T-helper 17 cell (primary cell): ENCODE data around the gene CALCR. TPM values are rescaled to one million over a fixed set of nuclear protein-coding genes. Genes with fewer than 3 reads are reported as not detected.

Experiments used
- ATAC-seq: fragments of 150-1000 bp; cut with Tn5 transposase; 2 replicates; pipeline ENCODE4 v1.10.0; 2021; ENCODE audit warnings: mild to moderate bottlenecking, moderate library complexity
- DNase-seq, 3 donors: peaks; one replicate each; pipeline versions ENCODE4 v3.0.0 to v3.0.0-alpha.2; 2020 to 2021
- H3K9me3 ChIP-seq: one replicate; pipeline ENCODE4 v1.7.0; 2013; ENCODE audit warnings: low read length, mild to moderate bottlenecking; ENCODE audit not compliant: control insufficient read depth, poor library complexity, severe bottlenecking
- H3K27ac Mint-ChIP-seq: one replicate; pipeline ENCODE4 v1.8.0; 2022; ENCODE audit warnings: mild to moderate bottlenecking, moderate library complexity, mixed read lengths
- H3K27me3 Mint-ChIP-seq: one replicate; pipeline ENCODE4 v1.8.0; 2022; ENCODE audit warnings: mixed read lengths
- H3K36me3 Mint-ChIP-seq: one replicate; pipeline ENCODE4 v1.8.0; 2022; ENCODE audit warnings: low read depth, mixed read lengths
- H3K4me1 Mint-ChIP-seq: one replicate; pipeline ENCODE4 v1.8.0; 2022; ENCODE audit warnings: mild to moderate bottlenecking, mixed read lengths
- H3K4me3 Mint-ChIP-seq: one replicate; pipeline ENCODE4 v1.8.0; 2022; ENCODE audit warnings: mild to moderate bottlenecking, moderate library complexity, mixed read lengths
- total RNA-seq, 4 donors: library from RNA in 2 of 4; stranded (reverse) in 2 of 4; gene quantifications; one replicate each; pipeline ENCODE4 v1.2.3 and lab custom pipeline; 2022 to 2026

Gene CALCR
- total RNA-seq, 2 donors from 2014 or later, result not detected

DNA sequence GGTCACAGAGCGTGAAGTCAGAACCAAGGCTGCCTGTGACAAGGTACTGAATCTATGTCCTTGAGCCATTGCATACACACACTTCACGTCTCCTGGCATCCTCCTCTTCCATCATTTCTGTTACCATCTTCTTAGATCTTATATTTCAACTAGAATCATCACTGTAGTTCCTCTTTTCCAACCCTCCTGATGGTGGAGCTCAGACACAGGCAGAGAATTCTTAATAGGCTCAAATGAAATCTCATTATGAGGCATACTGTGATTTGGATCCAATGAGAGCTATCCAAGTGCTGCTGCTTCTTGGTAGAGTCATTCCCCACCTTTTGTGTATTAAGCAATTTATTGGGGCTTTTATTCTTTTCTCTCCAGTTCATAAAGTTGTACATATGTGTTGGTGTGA is 113.2 kb downstream of the CALCR start:
- Mint-ChIP-seq H3K27ac (no peak overlapping the region), H3K4me3 (no peak overlapping the region), H3K4me1 (no peaks in the 10 kb centered on the region), H3K36me3 (no peaks in the 10 kb centered on the region), H3K27me3 (peaks cover 8% of the 10 kb centered on the region)
- no peaks in the 10 kb centered on the region for H3K9me3 ChIP-seq
- DNase-seq (no peak), ATAC-seq (no peak)

- no peak for DNase-seq
- no peak overlapping the region for H3K4me3 Mint-ChIP-seq
- no peak overlapping the region for H3K27ac Mint-ChIP-seq
- no peak for ATAC-seq
- H3K27me3 Mint-ChIP-seq, result peaks cover 53% of the 10 kb centered on the region
- H3K4me1 Mint-ChIP-seq, result no peaks in the 10 kb centered on the region
- H3K36me3 Mint-ChIP-seq, result no peaks in the 10 kb centered on the region
- H3K9me3 ChIP-seq, result no peaks in the 10 kb centered on the region
These were observed 121.3 kb downstream of the CALCR start for GRCh38 chr7:93453262-93453661.

GRCh38 chr7:93448176-93448575 is 126.3 kb downstream of the CALCR start:
- no peaks in the 10 kb centered on the region for H3K36me3 Mint-ChIP-seq
- ATAC-seq (no peak), DNase-seq (no peak)
- H3K4me1 Mint-ChIP-seq, result no peaks in the 10 kb centered on the region
- H3K9me3 ChIP-seq, result no peaks in the 10 kb centered on the region
- no peak overlapping the region for H3K4me3 Mint-ChIP-seq
- H3K27ac Mint-ChIP-seq, result no peak overlapping the region
- H3K27me3 Mint-ChIP-seq, result peaks cover 50% of the 10 kb centered on the region

DNA sequence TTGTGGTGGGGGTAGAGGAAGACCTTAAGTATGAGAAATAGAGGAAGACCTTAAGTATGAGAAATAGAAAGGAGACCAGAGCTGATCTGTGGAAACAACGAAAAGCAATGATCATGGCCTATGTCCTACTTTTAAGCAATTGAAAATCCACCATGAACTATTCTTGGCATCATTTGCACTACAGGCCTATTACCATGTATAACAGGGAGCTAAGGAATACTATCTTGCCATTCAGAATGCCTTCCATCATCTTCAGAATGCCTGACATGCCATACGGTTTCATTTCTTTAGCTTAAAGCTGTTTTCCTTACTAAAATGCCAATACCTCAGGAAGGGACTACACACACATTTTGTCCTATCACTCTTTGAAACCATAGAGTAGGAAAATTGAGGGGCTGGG is 127.0 kb downstream of the CALCR start:
- H3K9me3 ChIP-seq, result no peaks in the 10 kb centered on the region
- H3K4me3 Mint-ChIP-seq, result no peak overlapping the region
- DNase-seq, result no peak
- H3K4me1 Mint-ChIP-seq, result no peaks in the 10 kb centered on the region
- ATAC-seq, result no peak
- no peaks in the 10 kb centered on the region for H3K36me3 Mint-ChIP-seq
- H3K27ac Mint-ChIP-seq, result no peak overlapping the region
- peaks cover 47% of the 10 kb centered on the region for H3K27me3 Mint-ChIP-seq

- ATAC-seq, result peak; percentile 54
- peak in 2 of 3 donors; percentile 11 to 24 for DNase-seq
- H3K4me3 Mint-ChIP-seq, result peak overlapping the region; percentile 25
- no peaks in the 10 kb centered on the region for H3K9me3 ChIP-seq
- H3K4me1 Mint-ChIP-seq, result no peaks in the 10 kb centered on the region
- H3K27ac Mint-ChIP-seq, result no peak overlapping the region
- H3K36me3 Mint-ChIP-seq, result no peaks in the 10 kb centered on the region
- H3K27me3 Mint-ChIP-seq, result peaks cover 41% of the 10 kb centered on the region
These were observed 131.9 kb downstream of the CALCR start for GRCh38 chr7:93442478-93443224.

DNA sequence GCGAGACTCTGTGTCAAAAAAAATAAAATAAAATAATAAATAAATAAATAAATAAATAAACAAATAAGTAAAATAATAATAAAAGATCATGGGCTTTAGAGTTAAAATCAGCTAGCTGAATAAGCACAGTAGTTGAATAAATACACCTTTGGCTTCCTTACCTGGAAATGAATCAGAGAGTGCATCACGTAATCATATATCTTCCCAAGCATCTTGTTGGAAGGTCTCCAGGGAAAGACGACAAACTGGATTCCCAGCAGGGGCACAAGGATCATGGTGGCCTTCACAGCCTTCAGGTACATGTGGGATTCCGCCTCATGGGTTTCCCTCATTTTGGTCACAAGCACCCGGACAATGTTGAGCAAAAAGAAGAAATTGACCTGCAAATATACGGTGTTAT is 138.7 kb downstream of the CALCR start:
- Mint-ChIP-seq H3K36me3 (no peaks in the 10 kb centered on the region), H3K27ac (no peak overlapping the region), H3K27me3 (peaks cover 11% of the 10 kb centered on the region), H3K4me1 (peaks cover 5% of the 10 kb centered on the region), H3K4me3 (no peak overlapping the region)
- DNase-seq, result no peak
- ATAC-seq, result no peak
- H3K9me3 ChIP-seq, result no peaks in the 10 kb centered on the region

DNA sequence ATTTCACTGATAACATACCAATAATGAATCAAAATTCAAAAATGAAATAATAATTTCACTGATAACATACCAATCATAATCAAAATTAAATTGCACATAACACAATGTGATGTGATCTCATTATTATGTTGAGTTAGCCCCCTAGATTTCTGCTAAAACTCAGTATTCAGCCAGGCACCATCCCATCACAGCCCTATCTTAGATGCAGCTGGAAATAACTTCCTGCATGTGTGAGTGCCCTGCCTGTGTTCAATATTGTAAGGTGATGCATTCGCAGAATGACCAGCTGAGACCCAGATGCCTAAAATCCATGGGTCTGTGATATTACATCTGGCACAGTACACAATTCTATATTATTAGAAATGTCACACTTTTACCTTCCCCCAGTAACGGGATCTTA is 142.4 kb downstream of the CALCR start:
- Mint-ChIP-seq H3K4me3 (no peak overlapping the region), H3K36me3 (no peaks in the 10 kb centered on the region), H3K4me1 (peaks cover 6% of the 10 kb centered on the region), H3K27me3 (peaks cover 8% of the 10 kb centered on the region), H3K27ac (no peak overlapping the region)
- H3K9me3 ChIP-seq, result no peaks in the 10 kb centered on the region
- ATAC-seq (no peak), DNase-seq (no peak)

GRCh38 chr7:93430917-93431588 is 143.5 kb downstream of the CALCR start:
- no peak overlapping the region for H3K4me3 Mint-ChIP-seq

DNA sequence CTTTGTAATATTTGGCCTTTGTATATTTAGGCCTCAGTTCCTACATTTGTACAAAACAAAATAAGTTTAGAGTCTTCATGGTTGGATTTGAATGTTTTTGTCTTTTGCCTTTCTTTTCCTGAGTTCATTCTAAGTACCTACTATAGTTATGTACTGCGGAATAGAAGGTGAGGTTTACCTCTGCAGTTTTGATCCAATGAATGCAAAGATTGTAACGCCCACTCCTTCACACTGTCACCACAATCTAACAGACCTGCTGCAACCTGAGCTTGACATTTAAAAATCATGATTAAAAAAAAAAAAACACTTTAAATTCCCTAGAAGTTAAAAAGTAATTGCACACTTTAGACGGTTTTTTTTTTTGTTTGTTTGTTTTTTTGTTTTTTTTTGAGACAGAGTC is 145.0 kb downstream of the CALCR start:
- no peak for ATAC-seq
- DNase-seq, result no peak
- Mint-ChIP-seq H3K27me3 (peaks cover 16% of the 10 kb centered on the region), H3K27ac (no peak overlapping the region), H3K36me3 (no peaks in the 10 kb centered on the region), H3K4me1 (peaks cover 6% of the 10 kb centered on the region), H3K4me3 (no peak overlapping the region)
- no peaks in the 10 kb centered on the region for H3K9me3 ChIP-seq

More at GRCh38 chr7:93430917-93431588, 143.5 kb downstream of the CALCR start:
- Mint-ChIP-seq H3K27me3 (peaks cover 8% of the 10 kb centered on the region), H3K36me3 (no peaks in the 10 kb centered on the region), H3K27ac (no peak overlapping the region), H3K4me1 (peaks cover 6% of the 10 kb centered on the region)
- H3K9me3 ChIP-seq, result no peaks in the 10 kb centered on the region
- ATAC-seq (no peak), DNase-seq (no peak)

- Mint-ChIP-seq H3K4me3 (no peak overlapping the region), H3K27ac (no peak overlapping the region), H3K27me3 (peaks cover 36% of the 10 kb centered on the region), H3K36me3 (no peaks in the 10 kb centered on the region), H3K4me1 (peaks cover 6% of the 10 kb centered on the region)
- H3K9me3 ChIP-seq, result no peaks in the 10 kb centered on the region
- DNase-seq (no peak), ATAC-seq (no peak)
These were observed 147.4 kb downstream of the CALCR start for GRCh38 chr7:93427107-93427506.

DNA sequence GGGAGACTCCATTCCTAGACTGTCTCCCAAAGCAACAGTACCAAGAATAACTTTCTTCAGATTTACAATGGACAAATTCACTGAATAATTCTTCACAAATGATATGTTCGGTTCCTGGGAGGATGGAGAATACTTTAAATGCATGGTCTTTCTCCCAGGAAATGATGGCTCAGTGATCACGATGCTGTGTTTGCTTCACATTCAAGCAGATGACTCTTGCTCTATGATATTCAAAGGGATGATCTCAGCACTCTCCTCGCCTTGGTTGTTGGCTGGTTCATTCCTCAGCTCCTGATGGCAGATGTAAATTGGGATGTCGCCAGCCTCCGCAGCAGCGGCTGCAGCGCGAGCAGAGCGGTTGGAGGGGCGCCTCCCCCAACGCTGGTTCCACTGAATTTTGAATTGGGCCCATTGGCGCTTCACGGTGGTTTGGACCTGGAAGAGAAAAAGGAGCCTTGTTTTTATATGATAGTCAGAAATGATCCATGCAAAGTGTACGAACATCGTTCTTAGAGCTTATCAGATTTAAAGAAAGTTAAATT is 148.3 kb downstream of the CALCR start:
- H3K4me1 Mint-ChIP-seq, result peaks cover 5% of the 10 kb centered on the region
- H3K27me3 Mint-ChIP-seq, result peaks cover 44% of the 10 kb centered on the region
- DNase-seq (no peak), ATAC-seq (no peak)
- no peaks in the 10 kb centered on the region for H3K9me3 ChIP-seq
- H3K36me3 Mint-ChIP-seq, result no peaks in the 10 kb centered on the region
- no peak overlapping the region for H3K4me3 Mint-ChIP-seq
- H3K27ac Mint-ChIP-seq, result no peak overlapping the region

GRCh38 chr7:93414574-93414973 is 159.9 kb downstream of the CALCR start:
- no peaks in the 10 kb centered on the region for H3K4me1 Mint-ChIP-seq
- no peaks in the 10 kb centered on the region for H3K36me3 Mint-ChIP-seq
- H3K9me3 ChIP-seq, result no peaks in the 10 kb centered on the region
- no peak for DNase-seq
- H3K27ac Mint-ChIP-seq, result no peak overlapping the region
- H3K4me3 Mint-ChIP-seq, result no peak overlapping the region
- ATAC-seq, result no peak
- peaks cover 23% of the 10 kb centered on the region for H3K27me3 Mint-ChIP-seq

- no peak for ATAC-seq
- no peak for DNase-seq
- peaks cover 7% of the 10 kb centered on the region for H3K27me3 Mint-ChIP-seq
- no peak overlapping the region for H3K4me3 Mint-ChIP-seq
- no peaks in the 10 kb centered on the region for H3K36me3 Mint-ChIP-seq
- H3K9me3 ChIP-seq, result peaks cover 4% of the 10 kb centered on the region
- H3K4me1 Mint-ChIP-seq, result no peaks in the 10 kb centered on the region
- no peak overlapping the region for H3K27ac Mint-ChIP-seq
These were observed 165.2 kb downstream of the CALCR start for GRCh38 chr7:93409324-93409723.
